Endothelial cell of umbilical vein (primary cell): Measurements from ENCODE around the gene PSME3IP1. TPM values are rescaled to one million over a fixed set of nuclear protein-coding genes. Genes with fewer than 3 reads are reported as not detected.

Experiments used
- BruUV-seq: library from RNA; stranded (reverse); fragments of 400-500 nt; replicated peaks from 2 replicates; lab custom pipeline; 2021; lab: Mats Ljungman, UMichigan
- CTCF ChIA-PET: fragments of 300-600, 350-600 bp; sonication (Branson Sonifier 250); formaldehyde crosslinking; loops from one replicate; lab custom pipeline; 2021; ENCODE audit warnings: antibody characterized with exemption, inconsistent platforms; lab: Charles Lee
- POLR2A ChIA-PET: fragments of 300-600, 350-600 bp; sonication (Branson Sonifier 250); formaldehyde crosslinking; loops from one replicate; lab custom pipeline; 2021; ENCODE audit warnings: antibody characterized with exemption, inconsistent platforms; lab: Charles Lee
- DNase-seq: peaks from one replicate; pipeline ENCODE4 v3.0.0-alpha.2; 2011; ENCODE audit warnings: low read depth, low spot score
- FAIRE-seq: peaks from 2 replicates; lab custom pipeline; 2011; peaks lifted over from hg19 to GRCh38; lab: Jason Lieb, UNC
- H2AFZ ChIP-seq: 2 replicates; pipeline ENCODE4 v1.6.0; 2012; ENCODE audit warnings: low read depth, low read length, control low read depth, inconsistent platforms
- H3K27ac ChIP-seq: 2 replicates; pipeline ENCODE4 v1.5.1; 2011; ENCODE audit warnings: low read depth, mild to moderate bottlenecking, control low read depth, low read length, moderate library complexity; ENCODE audit not compliant: insufficient read depth
- H3K27me3 ChIP-seq, 2 experiments: 2 replicates each; pipeline versions ENCODE4 v1.6.0 to v1.6.1; 2011; ENCODE audit warnings: low read length in 2 of 2, mixed read lengths in 1 of 2; ENCODE audit not compliant: control insufficient read depth in 2 of 2, insufficient read depth in 2 of 2
- H3K36me3 ChIP-seq, 2 experiments: 2 replicates in 1 of 2; 3 replicates in 1 of 2; pipeline ENCODE4 v1.5.1; 2011; ENCODE audit warnings: low read length in 2 of 2, mild to moderate bottlenecking in 1 of 2, moderate library complexity in 1 of 2; ENCODE audit not compliant: control insufficient read depth in 2 of 2, insufficient read depth in 2 of 2; ENCODE audit errors: extremely low read depth in 1 of 2
- H3K4me1 ChIP-seq: 3 replicates; pipeline ENCODE4 v1.5.1; 2011; ENCODE audit warnings: mild to moderate bottlenecking, low read length; ENCODE audit not compliant: control insufficient read depth, insufficient read depth; ENCODE audit errors: extremely low read depth
- H3K4me2 ChIP-seq: 2 replicates; pipeline ENCODE4 v1.6.1; 2011; ENCODE audit warnings: low read length, control low read depth, mixed read lengths; ENCODE audit not compliant: insufficient read depth
- H3K4me3 ChIP-seq, 3 experiments: fragments of 200-600 bp in 1 of 3; sonication (generic), shearing (Covaris generic) in 1 of 3; replicated peaks in 1 of 3; 2 replicates each; pipeline ENCODE4 v1.5.1; 2011 to 2016; ENCODE audit warnings: control low read depth in 3 of 3, low read length in 3 of 3, mild to moderate bottlenecking in 2 of 3, inconsistent platforms in 1 of 3, low read depth in 1 of 3, moderate library complexity in 1 of 3; ENCODE audit not compliant: insufficient read depth in 1 of 3
- H3K79me2 ChIP-seq: 2 replicates; pipeline ENCODE4 v1.6.0; 2012; ENCODE audit warnings: low read length, inconsistent platforms; ENCODE audit not compliant: control insufficient read depth, insufficient read depth
- H3K9ac ChIP-seq: replicated peaks from 2 replicates; pipeline ENCODE3; 2011; ENCODE audit warnings: low read length, control low read depth; ENCODE audit not compliant: insufficient read depth; ENCODE audit errors: extremely low read depth
- H3K9me1 ChIP-seq: replicated peaks from 3 replicates; pipeline ENCODE4 v1.6.0; 2011; ENCODE audit warnings: mild to moderate bottlenecking, low read length; ENCODE audit not compliant: control insufficient read depth, insufficient read depth; ENCODE audit errors: extremely low read depth
- H3K9me3 ChIP-seq: replicated peaks from 2 replicates; pipeline ENCODE4 v1.5.1; 2012; ENCODE audit warnings: low read length, inconsistent platforms; ENCODE audit not compliant: control insufficient read depth, insufficient read depth
- H4K20me1 ChIP-seq: replicated peaks from 2 replicates; pipeline ENCODE3; 2011; ENCODE audit warnings: mild to moderate bottlenecking, low read length; ENCODE audit not compliant: control insufficient read depth, insufficient read depth; ENCODE audit errors: extremely low read depth
- EZH2 ChIP-seq: IDR thresholded peaks from 2 replicates; pipeline ENCODE4 v1.6.1; 2012; ENCODE audit warnings: borderline replicate concordance, low read depth, mild to moderate bottlenecking, moderate library complexity, low read length, inconsistent platforms; ENCODE audit not compliant: severe bottlenecking
- GATA2 ChIP-seq: IDR thresholded peaks from 2 replicates; pipeline ENCODE4 v1.7.0; 2011; ENCODE audit warnings: low read depth, mild to moderate bottlenecking, moderate library complexity, mixed read lengths, low read length; ENCODE audit not compliant: insufficient read length, insufficient read depth
- MYC ChIP-seq: IDR thresholded peaks from one replicate; pipeline ENCODE4 v1.6.1; 2011; ENCODE audit warnings: mild to moderate bottlenecking, low read depth, low read length
- dilution Hi-C: fragments of 300-500 bp; cut with MboI; formaldehyde crosslinking; loops from one replicate; pipeline ENCODE4 v1.15.0; 2019; ENCODE audit warnings: low sequenced_read_pairs; ENCODE audit not compliant: extremely low pct_ligation_motif_present
- intact Hi-C: fragments of 100-400 bp; cut with micrococcal nuclease; formaldehyde crosslinking; loops from one replicate; pipeline ENCODE4 v1.10.0; 2022
- polyA plus RNA-seq, 4 experiments: library from polyadenylated mRNA; depleted of rRNA in 3 of 4; stranded (reverse) in 3 of 4; unstranded in 1 of 4; fragments of >200 nt; gene quantifications; 2 replicates each; pipeline versions ENCODE4 v1.2.1 to v1.2.3, GENCODE V29; 2011 to 2012; ENCODE audit warnings: missing spikeins in 1 of 4
- total RNA-seq: library from RNA; stranded (reverse); gene quantifications from 2 replicates; pipeline ENCODE4 v1.2.3, GENCODE V29; 2021
- TF ChIP-seq, protein P1 (sequence below), 2 donors: IDR thresholded peaks; 1 replicate in 1 of 2; 2 replicates in 1 of 2; pipeline ENCODE4 v1.5.1; 2011; ENCODE audit warnings: low read length in 2 of 2, mild to moderate bottlenecking in 2 of 2, moderate library complexity in 2 of 2, control low read depth in 1 of 2, inconsistent platforms in 1 of 2, low read depth in 1 of 2; ENCODE audit not compliant: insufficient read depth in 1 of 2; ENCODE audit errors: extremely low read depth in 1 of 2

Gene PSME3IP1
- total and polyA plus RNA-seq, 2 donors (not counting 3 experiments of a cell fraction or from before 2014, with no cell fraction given) = 86.2 to 91.8 TPM

DNA sequence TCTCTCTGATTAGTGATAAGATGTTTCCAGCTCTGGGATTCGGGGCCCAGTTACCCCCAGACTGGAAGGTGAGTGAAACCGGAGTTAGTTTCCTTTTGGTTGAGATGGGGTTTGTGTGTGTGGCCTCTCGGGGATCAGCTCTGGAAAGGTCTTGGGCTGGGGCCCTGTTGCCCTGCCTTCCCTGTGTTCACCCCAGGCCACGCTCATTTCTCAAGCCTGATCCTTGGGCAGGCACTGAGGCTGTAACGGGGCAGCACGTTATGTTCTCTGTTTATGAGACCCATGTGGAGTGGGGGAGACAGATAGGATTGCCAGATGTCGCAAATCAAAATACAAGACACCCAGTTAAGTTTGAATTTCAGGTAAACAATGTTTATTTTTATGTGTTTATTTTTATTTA is 58.0 kb downstream of the PSME3IP1 start:
- H3K9me1 ChIP-seq = no peaks in the 10 kb centered on the region
- no peaks in the 10 kb centered on the region for H3K4me1 ChIP-seq
- H3K27ac ChIP-seq = no peak overlapping the region
- peaks cover 0 to 11% of the 10 kb centered on the region in 2 experiments for H3K36me3 ChIP-seq
- no peak overlapping the region for H3K9ac ChIP-seq
- no TSS peak for BruUV-seq
- DNase-seq (no peak), FAIRE-seq (no peak)
- CTCF ChIA-PET = interaction anchor here (1.2 to 1.5 kb wide), 2 partner anchors 11 to 23 kb away, joined by 3 read pairs; no protein-coding TSS in a partner anchor
- no peaks in the 10 kb centered on the region for H4K20me1 ChIP-seq
- dilution Hi-C loops (no loop called here), intact Hi-C loops (no loop called here)
- no peak overlapping the region for H3K4me3 ChIP-seq
- POLR2A ChIA-PET = no interaction called here
- TF ChIP-seq MYC (no peak), EZH2 (no peak), GATA2 (no peak)
- TF ChIP-seq, protein P1, sequence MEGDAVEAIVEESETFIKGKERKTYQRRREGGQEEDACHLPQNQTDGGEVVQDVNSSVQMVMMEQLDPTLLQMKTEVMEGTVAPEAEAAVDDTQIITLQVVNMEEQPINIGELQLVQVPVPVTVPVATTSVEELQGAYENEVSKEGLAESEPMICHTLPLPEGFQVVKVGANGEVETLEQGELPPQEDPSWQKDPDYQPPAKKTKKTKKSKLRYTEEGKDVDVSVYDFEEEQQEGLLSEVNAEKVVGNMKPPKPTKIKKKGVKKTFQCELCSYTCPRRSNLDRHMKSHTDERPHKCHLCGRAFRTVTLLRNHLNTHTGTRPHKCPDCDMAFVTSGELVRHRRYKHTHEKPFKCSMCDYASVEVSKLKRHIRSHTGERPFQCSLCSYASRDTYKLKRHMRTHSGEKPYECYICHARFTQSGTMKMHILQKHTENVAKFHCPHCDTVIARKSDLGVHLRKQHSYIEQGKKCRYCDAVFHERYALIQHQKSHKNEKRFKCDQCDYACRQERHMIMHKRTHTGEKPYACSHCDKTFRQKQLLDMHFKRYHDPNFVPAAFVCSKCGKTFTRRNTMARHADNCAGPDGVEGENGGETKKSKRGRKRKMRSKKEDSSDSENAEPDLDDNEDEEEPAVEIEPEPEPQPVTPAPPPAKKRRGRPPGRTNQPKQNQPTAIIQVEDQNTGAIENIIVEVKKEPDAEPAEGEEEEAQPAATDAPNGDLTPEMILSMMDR (IDR thresholded peaks at IDR 0.05; ENCODE audit: extremely low read depth in 1 of 2, insufficient read depth in 1 of 2, low read depth in 1 of 2, low read length in 2 of 2) = no peak
- no peak overlapping the region for H2AFZ ChIP-seq
- no peaks in the 10 kb centered on the region for H3K79me2 ChIP-seq
- H3K4me2 ChIP-seq = no peak overlapping the region
- H3K9me3 ChIP-seq = no peaks in the 10 kb centered on the region
- H3K27me3 ChIP-seq = no peaks in the 10 kb centered on the region
